Measurements from ENCODE around the gene DCAF17. TPM values are rescaled to one million over a fixed set of nuclear protein-coding genes. Genes with fewer than 3 reads are reported as not detected.

DCAF17 gene
- total and polyA plus RNA-seq, 2 of the 13 experiments (the other 11 are each of a cell fraction or from before 2014, with no cell fraction given), result 13.7 to 30.0 TPM

DNA sequence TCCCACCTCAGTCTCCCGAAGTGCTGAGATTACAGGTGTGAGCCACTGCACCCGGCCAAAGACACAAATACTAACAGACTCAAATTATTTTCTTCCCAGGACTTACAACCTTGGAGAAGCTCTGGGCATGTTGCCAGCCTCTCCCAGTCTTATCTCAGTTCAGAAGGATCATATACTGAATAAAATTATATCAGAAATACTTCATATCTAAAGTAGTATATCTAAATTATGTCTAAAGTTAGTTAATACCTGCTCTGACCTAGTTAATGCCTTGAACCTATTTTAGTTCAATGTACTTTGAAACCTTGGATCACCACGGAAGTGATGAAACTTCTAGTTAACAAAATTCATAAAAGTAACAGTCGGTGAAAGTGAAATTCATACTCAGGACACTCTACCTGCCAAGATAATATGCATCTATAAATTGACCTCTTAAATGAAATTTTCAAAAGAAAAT is 53.8 kb downstream of the DCAF17 start (continued):
- no peak for TF ChIP-seq SNAPC4 (CRISPR knock-in tag; IDR thresholded peaks at IDR 0.05)

GRCh38 chr2:171490577-171490976 is 56.6 kb downstream of the DCAF17 start:
- no TSS peak for BruUV-seq (replicated peaks)
- Histone ChIP-seq H3K9me3 (ENCODE audit: low read length) (peaks cover 12% of the 10 kb centered on the region; the same call in 1 of the 2 replicates), H3K27me3 (ENCODE audit: control insufficient read depth in 1 of 2, insufficient read depth in 2 of 2, low read length in 2 of 2) (no peaks in the 10 kb centered on the region), H3K4me1 (ENCODE audit: insufficient read depth, low read length) (no peaks in the 10 kb centered on the region), H2AFZ (ENCODE audit: low read length) (no peak overlapping the region), H3K9ac (ENCODE audit: insufficient read depth, low read depth, low read length) (no peak overlapping the region), H3K4me3 (replicated peaks in 1 of 3; ENCODE audit: insufficient read depth in 1 of 3, low read depth in 2 of 3, low read length in 3 of 3) (no peak overlapping the region), H3K27ac (ENCODE audit: extremely low read length, insufficient read depth, low read length) (no peak overlapping the region), H3K4me2 (ENCODE audit: low read depth, low read length) (no peak overlapping the region), H3K36me3 (replicated peaks in 1 of 2; ENCODE audit: control insufficient read depth in 1 of 2, insufficient read depth in 2 of 2, low read length in 2 of 2) (0 out of 5 replicates have a peak, but pooled peaks cover 0 to under 1% of the 10 kb centered on the region in 2 experiments), H4K20me1 (ENCODE audit: insufficient read depth, low read length) (no peaks in the 10 kb centered on the region), H3K79me2 (ENCODE audit: insufficient read depth, low read length) (no peaks in the 10 kb centered on the region)
- DNase-seq (ENCODE audit: low spot score) (no peak), ATAC-seq (no peak), FAIRE-seq (no peak)
- WGBS (ENCODE audit: low lambda C conversion rate), result 94% methylated on average over 2 of the region's 2 CpGs
- ChIA-PET POLR2A (no interaction called here), CTCF (ENCODE audit: low intra/inter-chr PET ratio, low total read pairs) (no interaction called here)
- intact Hi-C loops (cut with micrococcal nuclease; ENCODE audit: unreplicated experiment), result no loop called here
- in situ Hi-C loops (cut with HindIII; ENCODE audit: extremely low pct_ligation_motif_present, low pct_unique_long_range_greater_than_20kb), result no loop called here
- TF ChIP-seq LCORL (IDR thresholded peaks at IDR 0.05) (no peak), LCORL (CRISPR knock-in tag; IDR thresholded peaks at IDR 0.05) (no peak), NCOR1 (IDR thresholded peaks at IDR 0.05; ENCODE audit: borderline replicate concordance, low read length) (no peak), NCOA2 (CRISPR knock-in tag; IDR thresholded peaks at IDR 0.05) (no peak), IRF9 (CRISPR knock-in tag; IDR thresholded peaks at IDR 0.05; ENCODE audit: borderline replicate concordance) (no peak), THYN1 (CRISPR knock-in tag; IDR thresholded peaks at IDR 0.05; ENCODE audit: borderline replicate concordance, low read depth) (no peak), ZFP62 (CRISPR knock-in tag; IDR thresholded peaks at IDR 0.05) (no peak)
- TF ChIP-seq, protein P1, sequence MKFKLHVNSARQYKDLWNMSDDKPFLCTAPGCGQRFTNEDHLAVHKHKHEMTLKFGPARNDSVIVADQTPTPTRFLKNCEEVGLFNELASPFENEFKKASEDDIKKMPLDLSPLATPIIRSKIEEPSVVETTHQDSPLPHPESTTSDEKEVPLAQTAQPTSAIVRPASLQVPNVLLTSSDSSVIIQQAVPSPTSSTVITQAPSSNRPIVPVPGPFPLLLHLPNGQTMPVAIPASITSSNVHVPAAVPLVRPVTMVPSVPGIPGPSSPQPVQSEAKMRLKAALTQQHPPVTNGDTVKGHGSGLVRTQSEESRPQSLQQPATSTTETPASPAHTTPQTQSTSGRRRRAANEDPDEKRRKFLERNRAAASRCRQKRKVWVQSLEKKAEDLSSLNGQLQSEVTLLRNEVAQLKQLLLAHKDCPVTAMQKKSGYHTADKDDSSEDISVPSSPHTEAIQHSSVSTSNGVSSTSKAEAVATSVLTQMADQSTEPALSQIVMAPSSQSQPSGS (CRISPR knock-in tag; IDR thresholded peaks at IDR 0.05), result no peak
- TF ChIP-seq, protein P2, sequence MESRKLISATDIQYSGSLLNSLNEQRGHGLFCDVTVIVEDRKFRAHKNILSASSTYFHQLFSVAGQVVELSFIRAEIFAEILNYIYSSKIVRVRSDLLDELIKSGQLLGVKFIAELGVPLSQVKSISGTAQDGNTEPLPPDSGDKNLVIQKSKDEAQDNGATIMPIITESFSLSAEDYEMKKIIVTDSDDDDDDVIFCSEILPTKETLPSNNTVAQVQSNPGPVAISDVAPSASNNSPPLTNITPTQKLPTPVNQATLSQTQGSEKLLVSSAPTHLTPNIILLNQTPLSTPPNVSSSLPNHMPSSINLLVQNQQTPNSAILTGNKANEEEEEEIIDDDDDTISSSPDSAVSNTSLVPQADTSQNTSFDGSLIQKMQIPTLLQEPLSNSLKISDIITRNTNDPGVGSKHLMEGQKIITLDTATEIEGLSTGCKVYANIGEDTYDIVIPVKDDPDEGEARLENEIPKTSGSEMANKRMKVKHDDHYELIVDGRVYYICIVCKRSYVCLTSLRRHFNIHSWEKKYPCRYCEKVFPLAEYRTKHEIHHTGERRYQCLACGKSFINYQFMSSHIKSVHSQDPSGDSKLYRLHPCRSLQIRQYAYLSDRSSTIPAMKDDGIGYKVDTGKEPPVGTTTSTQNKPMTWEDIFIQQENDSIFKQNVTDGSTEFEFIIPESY (CRISPR knock-in tag; IDR thresholded peaks at IDR 0.05), result no peak
- TF ChIP-seq, protein P3, sequence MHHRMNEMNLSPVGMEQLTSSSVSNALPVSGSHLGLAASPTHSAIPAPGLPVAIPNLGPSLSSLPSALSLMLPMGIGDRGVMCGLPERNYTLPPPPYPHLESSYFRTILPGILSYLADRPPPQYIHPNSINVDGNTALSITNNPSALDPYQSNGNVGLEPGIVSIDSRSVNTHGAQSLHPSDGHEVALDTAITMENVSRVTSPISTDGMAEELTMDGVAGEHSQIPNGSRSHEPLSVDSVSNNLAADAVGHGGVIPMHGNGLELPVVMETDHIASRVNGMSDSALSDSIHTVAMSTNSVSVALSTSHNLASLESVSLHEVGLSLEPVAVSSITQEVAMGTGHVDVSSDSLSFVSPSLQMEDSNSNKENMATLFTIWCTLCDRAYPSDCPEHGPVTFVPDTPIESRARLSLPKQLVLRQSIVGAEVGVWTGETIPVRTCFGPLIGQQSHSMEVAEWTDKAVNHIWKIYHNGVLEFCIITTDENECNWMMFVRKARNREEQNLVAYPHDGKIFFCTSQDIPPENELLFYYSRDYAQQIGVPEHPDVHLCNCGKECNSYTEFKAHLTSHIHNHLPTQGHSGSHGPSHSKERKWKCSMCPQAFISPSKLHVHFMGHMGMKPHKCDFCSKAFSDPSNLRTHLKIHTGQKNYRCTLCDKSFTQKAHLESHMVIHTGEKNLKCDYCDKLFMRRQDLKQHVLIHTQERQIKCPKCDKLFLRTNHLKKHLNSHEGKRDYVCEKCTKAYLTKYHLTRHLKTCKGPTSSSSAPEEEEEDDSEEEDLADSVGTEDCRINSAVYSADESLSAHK (CRISPR knock-in tag; IDR thresholded peaks at IDR 0.05; ENCODE audit: borderline replicate concordance), result no peak
